K562 (cell line): Measurements from ENCODE around the gene CISD3. TPM values are rescaled to one million over a fixed set of nuclear protein-coding genes. Genes with fewer than 3 reads are reported as not detected.

Source experiments
- ARID1B ChIP-seq: fragments of 450-650 bp; IDR thresholded peaks from 2 replicates; pipeline ENCODE4 v1.6.1; 2016; ENCODE audit warnings: antibody characterized with exemption, mild to moderate bottlenecking, inconsistent platforms
- BCL6 ChIP-seq: fragments of 250-450 bp; sonication (Bioruptor Pico); IDR thresholded peaks from 2 replicates; pipeline ENCODE4 v1.4.0; 2020
- FOXJ3 ChIP-seq: sonication (generic); formaldehyde crosslinking; IDR thresholded peaks from 2 replicates; pipeline ENCODE4 v1.4.0; 2020; ENCODE audit warnings: mild to moderate bottlenecking, missing genetic modification reagents
- HNRNPH1 ChIP-seq: fragments of 200-400 bp; formaldehyde crosslinking; optimal IDR thresholded peaks from 2 replicates; pipeline ENCODE3; 2017; ENCODE audit warnings: low read depth, mild to moderate bottlenecking, low read length, moderate library complexity
- KDM2B ChIP-seq: fragments of 250-450 bp; sonication (Bioruptor Pico); IDR thresholded peaks from 2 replicates; pipeline ENCODE4 v1.8.0; 2021; ENCODE audit warnings: mild to moderate bottlenecking, moderate library complexity
- MEIS2 ChIP-seq: fragments of 450-650 bp; IDR thresholded peaks from 2 replicates; pipeline ENCODE4 v1.6.1; 2014; ENCODE audit warnings: mild to moderate bottlenecking; ENCODE audit not compliant: partially characterized antibody
- RBM15 ChIP-seq: fragments of 200-400 bp; formaldehyde crosslinking; IDR thresholded peaks from 2 replicates; pipeline ENCODE4 v1.6.1; 2018; ENCODE audit warnings: mild to moderate bottlenecking, low read length, moderate library complexity; ENCODE audit not compliant: insufficient read depth
- SUPT5H ChIP-seq: fragments of 450-650 bp; IDR thresholded peaks from 2 replicates; pipeline ENCODE4 v1.6.1; 2016
- TCF7L2 ChIP-seq: fragments of 150-350 bp; IDR thresholded peaks from 2 replicates; pipeline ENCODE4 v1.6.1; 2016; ENCODE audit warnings: low read depth, mild to moderate bottlenecking, low read length, moderate library complexity
- ZNF175 ChIP-seq: fragments of 200-800 bp; sonication (Bioruptor generic); IDR thresholded peaks from 2 replicates; pipeline ENCODE4 v1.6.1; 2016; ENCODE audit warnings: low read depth, mild to moderate bottlenecking, missing genetic modification characterization, missing compliant biosample characterization
- ZNF263 ChIP-seq: sonication (generic); formaldehyde crosslinking; IDR thresholded peaks from 2 replicates; pipeline ENCODE4 v1.8.0; 2022; ENCODE audit warnings: mild to moderate bottlenecking, missing genetic modification reagents, borderline replicate concordance
- polyA plus RNA-seq, 8 experiments: library from polyadenylated mRNA; depleted of rRNA in 4 of 8; stranded (reverse) in 5 of 8; unstranded in 3 of 8; fragments of >200 nt; fragmentation: Nextera tagmentation in 2 of 8; fragmentation: Illumina TruSeq in 1 of 8; extraction: Ambion mirVana in 2 of 8; extraction: Trizol in 1 of 8; gene quantifications; 2 replicates each; pipeline versions ENCODE4 v1.2.1 to v1.2.3, GENCODE V29; 2011 to 2014; ENCODE audit warnings: inconsistent platforms in 1 of 8, missing spikeins in 1 of 8
- total RNA-seq, 7 experiments: library from RNA; depleted of rRNA in 6 of 7; stranded (reverse); fragments of >200 nt in 6 of 7; fragmentation: Illumina TruSeq in 2 of 7; extraction: Trizol in 2 of 7; gene quantifications; 2 replicates each; pipeline versions ENCODE4 v1.2.1 to v1.2.3, GENCODE V29; 2011 to 2021; ENCODE audit warnings: low replicate concordance in 1 of 7
- TF ChIP-seq, protein P1 (sequence below): sonication (generic); formaldehyde crosslinking; IDR thresholded peaks from 2 replicates; pipeline ENCODE4 v1.8.0; 2022; ENCODE audit warnings: mild to moderate bottlenecking, missing genetic modification reagents, borderline replicate concordance
- TF ChIP-seq, protein P2 (sequence below): fragments of 450-650 bp; IDR thresholded peaks from one replicate; pipeline ENCODE4 v1.6.1; 2018; ENCODE audit warnings: mild to moderate bottlenecking, moderate library complexity; ENCODE audit not compliant: partially characterized antibody
- TF ChIP-seq, protein P3 (sequence below): fragments of 250-450 bp; sonication (Bioruptor Pico); IDR thresholded peaks from 2 replicates; pipeline ENCODE4 v1.8.0; 2021; ENCODE audit warnings: mild to moderate bottlenecking, moderate library complexity

CISD3 gene
- total and polyA plus RNA-seq, 9 of the 15 experiments (the other 6 are each of a cell fraction or from before 2014, with no cell fraction given) = 5.0 to 60.7 (median 15.7) TPM

DNA sequence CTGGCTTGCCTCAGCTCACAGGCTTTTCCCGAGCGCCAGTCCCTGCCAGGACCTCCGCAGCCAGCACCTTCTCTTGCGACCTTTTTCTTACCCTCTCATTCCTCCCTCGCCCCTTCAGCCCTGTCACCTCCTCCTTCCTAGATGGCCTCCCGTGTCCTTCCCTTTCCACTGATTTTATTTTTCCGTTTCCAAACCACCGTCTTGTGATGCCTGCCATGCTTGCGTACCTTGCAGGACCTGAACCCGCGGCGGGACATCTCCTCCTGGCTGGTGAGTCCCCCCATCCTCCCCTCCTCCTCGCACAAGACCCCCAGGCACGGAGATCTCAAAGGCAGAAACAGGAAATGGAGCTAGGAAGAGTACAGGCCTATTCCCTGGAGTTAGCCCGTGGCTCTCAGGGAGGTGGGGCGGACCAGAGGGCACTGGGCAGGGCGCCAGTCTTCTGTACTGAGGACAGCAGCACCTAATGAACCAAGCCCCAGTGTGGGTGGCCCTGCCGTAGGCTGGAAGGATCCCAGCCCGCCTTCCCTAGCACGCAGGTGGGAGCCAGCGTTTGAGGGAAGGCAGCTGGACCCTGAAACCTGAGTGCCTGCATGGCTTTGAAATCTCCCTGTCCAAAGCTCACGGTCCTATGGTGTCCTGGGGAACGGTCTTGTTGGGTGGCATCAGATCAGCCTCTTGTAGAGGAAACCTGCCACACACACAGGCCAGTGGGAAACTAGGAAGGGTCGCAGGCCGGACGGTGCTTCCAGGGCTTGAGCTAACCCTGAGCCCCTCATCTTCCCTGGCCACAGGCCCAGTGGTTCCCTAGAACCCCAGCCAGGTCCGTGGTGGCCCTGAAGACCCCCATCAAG lies 612 bp downstream of the CISD3 start (continued):
- TF ChIP-seq ARID1B = 0 out of 2 replicates have a peak, but pooled peaks have one; percentile 24
- TF ChIP-seq RBM15 = no peak
- TF ChIP-seq, protein P1, sequence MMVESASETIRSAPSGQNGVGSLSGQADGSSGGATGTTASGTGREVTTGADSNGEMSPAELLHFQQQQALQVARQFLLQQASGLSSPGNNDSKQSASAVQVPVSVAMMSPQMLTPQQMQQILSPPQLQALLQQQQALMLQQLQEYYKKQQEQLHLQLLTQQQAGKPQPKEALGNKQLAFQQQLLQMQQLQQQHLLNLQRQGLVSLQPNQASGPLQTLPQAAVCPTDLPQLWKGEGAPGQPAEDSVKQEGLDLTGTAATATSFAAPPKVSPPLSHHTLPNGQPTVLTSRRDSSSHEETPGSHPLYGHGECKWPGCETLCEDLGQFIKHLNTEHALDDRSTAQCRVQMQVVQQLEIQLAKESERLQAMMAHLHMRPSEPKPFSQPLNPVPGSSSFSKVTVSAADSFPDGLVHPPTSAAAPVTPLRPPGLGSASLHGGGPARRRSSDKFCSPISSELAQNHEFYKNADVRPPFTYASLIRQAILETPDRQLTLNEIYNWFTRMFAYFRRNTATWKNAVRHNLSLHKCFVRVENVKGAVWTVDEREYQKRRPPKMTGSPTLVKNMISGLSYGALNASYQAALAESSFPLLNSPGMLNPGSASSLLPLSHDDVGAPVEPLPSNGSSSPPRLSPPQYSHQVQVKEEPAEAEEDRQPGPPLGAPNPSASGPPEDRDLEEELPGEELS (CRISPR knock-in tag) = no peak
- no peak for TF ChIP-seq HNRNPH1
- TF ChIP-seq KDM2B (CRISPR knock-in tag) = no peak
- TF ChIP-seq ZNF175 (CRISPR knock-in tag) = no peak
- TF ChIP-seq FOXJ3 = no peak
- TF ChIP-seq ZNF263 (CRISPR knock-in tag) = no peak
- TF ChIP-seq TCF7L2 = no peak
- TF ChIP-seq MEIS2 = no peak
- 0 out of 2 replicates have a peak, but pooled peaks have one; percentile 28 for TF ChIP-seq SUPT5H
- TF ChIP-seq, protein P2, sequence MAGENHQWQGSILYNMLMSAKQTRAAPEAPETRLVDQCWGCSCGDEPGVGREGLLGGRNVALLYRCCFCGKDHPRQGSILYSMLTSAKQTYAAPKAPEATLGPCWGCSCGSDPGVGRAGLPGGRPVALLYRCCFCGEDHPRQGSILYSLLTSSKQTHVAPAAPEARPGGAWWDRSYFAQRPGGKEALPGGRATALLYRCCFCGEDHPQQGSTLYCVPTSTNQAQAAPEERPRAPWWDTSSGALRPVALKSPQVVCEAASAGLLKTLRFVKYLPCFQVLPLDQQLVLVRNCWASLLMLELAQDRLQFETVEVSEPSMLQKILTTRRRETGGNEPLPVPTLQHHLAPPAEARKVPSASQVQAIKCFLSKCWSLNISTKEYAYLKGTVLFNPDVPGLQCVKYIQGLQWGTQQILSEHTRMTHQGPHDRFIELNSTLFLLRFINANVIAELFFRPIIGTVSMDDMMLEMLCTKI = no peak
- TF ChIP-seq, protein P3, sequence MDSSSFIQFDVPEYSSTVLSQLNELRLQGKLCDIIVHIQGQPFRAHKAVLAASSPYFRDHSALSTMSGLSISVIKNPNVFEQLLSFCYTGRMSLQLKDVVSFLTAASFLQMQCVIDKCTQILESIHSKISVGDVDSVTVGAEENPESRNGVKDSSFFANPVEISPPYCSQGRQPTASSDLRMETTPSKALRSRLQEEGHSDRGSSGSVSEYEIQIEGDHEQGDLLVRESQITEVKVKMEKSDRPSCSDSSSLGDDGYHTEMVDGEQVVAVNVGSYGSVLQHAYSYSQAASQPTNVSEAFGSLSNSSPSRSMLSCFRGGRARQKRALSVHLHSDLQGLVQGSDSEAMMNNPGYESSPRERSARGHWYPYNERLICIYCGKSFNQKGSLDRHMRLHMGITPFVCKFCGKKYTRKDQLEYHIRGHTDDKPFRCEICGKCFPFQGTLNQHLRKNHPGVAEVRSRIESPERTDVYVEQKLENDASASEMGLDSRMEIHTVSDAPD = no peak
- no peak for TF ChIP-seq BCL6 (CRISPR knock-in tag)
